Middle frontal gyrus (tissue), 1 donor: ENCODE measurements around the gene SH3PXD2A.

Source experiments
- DNase-seq: peaks from one replicate; pipeline ENCODE4 v3.0.0-alpha.2; 2015; ENCODE audit warnings: low spot score; ENCODE audit errors: extremely low spot score

The SH3PXD2A gene

DNA sequence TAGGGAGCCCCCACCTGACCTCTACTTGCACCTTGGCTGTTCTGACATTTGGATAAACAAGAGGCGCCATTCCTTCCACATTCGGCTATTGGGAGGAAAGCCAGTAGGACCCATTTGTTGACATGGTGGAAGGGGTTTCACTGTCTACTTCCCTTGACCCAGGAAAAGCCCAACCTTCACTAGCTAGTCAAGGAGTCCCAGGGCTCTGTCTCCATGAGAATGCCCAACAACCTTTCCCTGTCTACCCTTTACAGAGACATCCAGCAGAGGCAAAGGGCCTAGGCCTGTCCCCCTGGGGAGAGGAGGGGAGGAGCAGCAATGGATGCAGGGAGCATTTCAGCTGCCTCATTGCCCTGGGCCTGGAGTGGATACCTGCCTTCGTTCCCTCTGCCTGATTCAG lies 225.8 kb downstream of the SH3PXD2A start:
- no peak for DNase-seq

DNA sequence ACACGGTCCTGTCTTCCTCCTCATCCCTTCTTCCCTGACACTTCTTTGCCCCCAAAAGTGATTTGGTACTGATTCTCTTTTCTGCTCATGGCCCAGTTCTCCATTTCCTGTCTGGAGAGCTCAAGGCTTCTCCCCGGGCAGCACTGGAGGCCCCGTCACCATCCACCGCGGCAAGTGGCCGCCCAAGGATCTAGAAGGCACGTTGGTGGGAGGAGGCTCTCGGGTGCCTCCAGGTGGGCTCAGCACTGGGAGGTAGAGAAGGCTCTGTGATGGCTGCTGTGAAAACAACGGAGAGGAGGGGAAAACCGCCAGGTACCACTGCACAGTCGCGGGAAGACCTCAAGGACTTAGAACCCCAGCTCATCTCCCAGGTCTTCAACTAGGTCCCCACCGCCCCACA lies 227.5 kb downstream of the SH3PXD2A start:
- DNase-seq: no peak

- no peak for DNase-seq
Observed at GRCh38 chr10:103627111-103627892, 228.1 kb downstream of the SH3PXD2A start.

DNA sequence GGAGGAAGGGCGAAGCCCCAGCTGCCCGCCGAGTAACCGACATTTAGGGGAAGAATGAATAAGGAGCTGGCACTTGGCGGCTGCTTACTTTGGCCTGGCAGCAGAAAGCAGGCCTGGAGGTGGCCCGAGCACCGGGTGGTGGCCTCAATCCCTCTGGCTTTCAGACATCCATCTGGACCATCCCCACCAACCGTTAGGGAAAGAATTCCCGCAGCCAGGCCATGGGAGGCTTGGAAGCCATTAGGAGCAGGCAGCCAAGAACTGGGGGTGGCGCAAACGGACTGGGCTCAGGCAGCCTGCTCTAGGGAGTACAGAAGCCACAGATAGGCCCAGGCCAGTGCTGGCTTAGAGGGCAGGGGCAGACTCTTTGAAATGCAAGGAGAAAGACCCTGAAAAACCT lies 229.2 kb downstream of the SH3PXD2A start:
- DNase-seq: no peak

GRCh38 chr10:103622935-103623574 lies 232.3 kb downstream of the SH3PXD2A start:
- no peak for DNase-seq

- no peak for DNase-seq
Observed at GRCh38 chr10:103622286-103622685, 233.1 kb downstream of the SH3PXD2A start.

DNA sequence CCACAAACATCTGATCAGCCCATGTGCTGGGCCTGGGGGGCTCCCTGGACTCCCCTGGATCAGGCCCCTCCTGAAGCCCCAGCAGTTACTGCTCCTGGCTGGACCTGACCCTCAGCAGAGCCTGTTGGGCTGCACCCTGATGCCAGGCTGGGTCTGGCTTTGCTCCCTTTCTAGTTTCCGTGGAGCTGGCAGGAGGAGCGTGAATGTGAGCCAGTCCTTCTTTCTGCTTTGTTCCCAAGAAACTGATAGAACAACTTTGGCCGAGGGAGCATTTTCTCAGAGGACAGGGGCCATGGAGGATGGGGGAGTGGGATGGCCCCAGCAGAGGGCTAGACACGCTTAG lies 233.6 kb downstream of the SH3PXD2A start:
- no peak for DNase-seq

DNA sequence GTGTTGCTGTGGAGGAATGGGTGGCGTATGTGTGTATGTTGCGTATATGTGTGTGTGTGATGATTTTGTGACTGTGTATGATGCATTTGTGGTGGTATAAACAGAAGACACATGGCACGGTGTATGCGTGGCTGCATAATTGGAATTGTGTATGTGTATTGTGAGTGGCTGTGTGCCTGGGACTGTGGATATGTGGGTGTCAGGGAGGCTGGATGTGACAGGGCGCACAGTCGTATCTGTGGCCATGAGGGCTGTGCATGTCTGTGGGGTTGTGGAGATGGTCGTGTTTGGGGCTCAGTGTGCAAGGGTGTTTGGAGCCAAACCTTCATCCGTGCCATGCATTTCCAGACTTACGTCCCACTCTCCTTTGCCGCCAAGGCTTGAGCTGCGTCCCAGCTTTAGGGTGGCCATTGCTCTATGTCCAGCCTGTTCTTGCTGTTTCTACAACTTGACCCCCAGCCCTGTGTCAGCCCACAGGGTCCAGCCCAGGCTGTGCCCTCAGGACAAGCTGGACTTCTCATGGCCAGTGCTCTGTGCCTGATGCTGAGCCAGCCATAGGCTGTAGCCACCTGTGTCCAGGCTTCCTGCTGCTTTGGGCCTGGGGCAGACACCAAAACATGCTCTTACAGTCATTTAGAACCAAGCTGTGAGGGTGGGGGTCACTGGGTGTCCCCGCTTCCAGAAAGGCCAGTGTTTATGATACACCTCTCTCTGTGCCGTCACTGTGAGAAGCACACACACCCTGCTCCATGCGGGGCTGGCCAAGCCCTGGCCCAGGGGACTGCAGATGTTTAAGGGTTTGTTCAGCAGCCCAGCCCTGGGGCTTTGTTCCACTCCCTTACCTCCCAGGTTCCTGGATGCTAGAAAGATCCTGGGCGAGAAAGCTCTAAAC lies 234.2 kb downstream of the SH3PXD2A start:
- no peak for DNase-seq

GRCh38 chr10:103620352-103620740 lies 235.0 kb downstream of the SH3PXD2A start:
- no peak for DNase-seq

DNA sequence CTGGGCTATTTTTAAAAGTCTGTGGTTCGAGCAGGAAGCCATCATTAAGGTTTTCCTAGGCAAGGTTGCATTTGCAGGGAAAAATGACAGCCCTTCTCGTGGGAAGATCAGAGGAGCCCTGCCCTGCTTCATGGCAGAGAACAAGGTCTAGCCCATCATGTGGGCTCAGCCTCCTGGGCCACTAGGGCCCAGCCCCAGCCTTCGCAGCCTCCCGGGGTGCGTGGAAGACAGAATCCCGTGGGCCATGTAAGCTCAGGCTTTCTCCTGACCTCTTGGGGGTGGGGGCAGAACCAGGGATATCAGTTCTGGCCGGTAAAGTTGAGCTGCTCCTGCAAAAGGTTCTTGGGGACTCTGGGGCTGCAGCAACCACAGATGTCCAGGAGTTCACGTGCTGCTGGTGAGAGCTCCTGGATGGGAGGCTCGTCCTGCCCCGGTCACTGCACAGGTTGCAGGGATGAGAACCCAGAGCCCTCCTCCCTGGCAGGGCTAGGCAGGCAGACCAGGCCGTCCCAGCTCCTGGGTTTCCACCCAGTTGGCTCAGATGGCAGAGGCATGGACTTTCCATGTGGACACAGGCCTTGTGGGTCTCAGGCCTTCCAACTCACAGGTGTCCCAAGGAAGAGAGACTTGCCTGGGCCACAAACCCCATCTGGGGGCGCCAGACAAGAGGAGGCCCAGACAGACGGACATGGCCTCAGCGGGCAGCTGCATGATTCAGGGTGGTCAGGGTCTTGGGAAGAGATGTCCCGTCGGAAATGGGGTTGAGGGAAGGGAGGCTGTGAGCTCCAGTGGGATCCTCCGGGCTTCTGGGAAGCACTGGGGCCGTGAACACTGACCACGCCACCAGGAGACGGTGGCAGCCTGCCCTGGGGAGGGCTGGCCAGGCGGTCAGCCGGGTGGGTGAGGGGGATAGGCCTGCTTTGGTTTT lies 235.7 kb downstream of the SH3PXD2A start:
- no peak for DNase-seq

DNA sequence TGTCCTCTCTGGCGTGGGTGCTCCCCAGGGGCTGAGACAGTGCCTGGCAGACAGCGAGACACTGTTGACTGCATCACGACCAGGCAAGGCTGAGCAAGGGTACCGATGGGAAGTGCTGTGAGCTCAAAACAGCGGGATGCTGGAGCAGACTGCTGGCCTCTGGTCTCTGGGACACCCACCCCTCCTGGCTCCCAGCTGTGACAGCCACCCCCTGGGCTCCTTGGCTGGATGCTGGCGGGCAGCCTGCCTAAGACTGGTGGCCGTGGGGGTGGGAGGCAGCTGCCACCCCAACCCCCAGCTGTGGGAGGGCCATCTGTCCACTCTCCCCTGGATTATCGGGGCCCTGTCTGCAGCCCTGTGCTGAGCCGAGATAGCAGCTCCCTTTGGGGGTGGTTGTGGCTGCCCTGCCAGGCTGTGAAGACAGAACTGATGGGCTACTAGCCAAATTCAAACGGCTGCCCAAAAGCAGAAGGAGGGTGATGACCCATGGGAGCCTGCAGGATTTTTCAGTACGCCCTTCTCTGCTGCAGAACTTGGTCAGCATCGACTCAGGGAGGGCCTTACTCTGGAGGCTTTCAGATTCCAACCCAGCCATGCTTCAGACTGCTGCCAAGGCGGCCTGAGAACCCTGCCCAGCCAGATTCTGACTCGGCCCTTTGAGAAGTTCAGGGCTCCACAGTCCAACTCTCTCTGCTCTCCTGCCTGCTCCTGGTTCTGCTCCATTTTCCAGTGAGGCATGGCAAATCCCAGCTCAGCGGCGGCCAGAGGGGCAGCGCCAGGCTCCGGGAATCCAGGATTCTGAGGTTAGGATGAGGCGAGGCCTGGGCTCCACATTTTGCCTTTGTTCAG lies 236.6 kb downstream of the SH3PXD2A start:
- DNase-seq: no peak

DNA sequence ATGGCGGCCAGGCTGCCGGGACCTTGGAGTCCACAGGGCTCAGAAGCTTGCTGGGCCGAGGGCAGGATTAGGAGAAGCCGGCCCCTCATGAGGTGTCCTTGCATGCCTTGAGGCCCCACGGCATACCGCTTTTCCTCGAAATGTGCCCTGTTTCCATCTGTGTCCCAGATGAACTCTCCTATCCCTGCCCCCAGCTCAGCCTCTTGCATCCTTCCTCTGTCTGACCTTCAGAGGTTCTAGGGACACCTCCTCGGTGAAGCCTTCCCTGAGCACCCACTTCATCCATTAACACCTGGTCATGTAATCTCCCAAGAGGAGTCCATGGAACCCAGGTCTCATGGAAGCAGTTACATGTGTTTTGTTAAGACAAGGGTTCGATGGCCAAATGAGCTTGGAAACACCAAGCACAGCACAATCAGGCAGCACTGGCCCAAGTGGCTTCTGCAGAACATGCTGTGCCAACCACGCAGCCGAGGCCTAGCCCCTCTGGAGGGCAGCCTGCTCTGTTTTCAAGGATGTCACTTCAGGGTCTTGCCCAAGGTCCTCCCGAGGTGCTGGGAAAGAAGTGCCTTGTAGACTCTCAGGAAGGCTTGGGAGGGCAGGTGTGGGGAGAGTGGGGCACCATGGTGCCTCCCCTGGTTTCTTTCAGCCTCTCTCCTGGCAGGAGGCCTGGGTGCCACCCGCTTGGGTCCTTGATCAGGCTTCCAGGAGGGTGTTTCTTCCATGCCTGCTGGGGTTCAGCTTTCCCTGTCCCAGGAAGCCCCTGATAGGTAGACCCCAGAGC lies 237.6 kb downstream of the SH3PXD2A start:
- no peak for DNase-seq

DNA sequence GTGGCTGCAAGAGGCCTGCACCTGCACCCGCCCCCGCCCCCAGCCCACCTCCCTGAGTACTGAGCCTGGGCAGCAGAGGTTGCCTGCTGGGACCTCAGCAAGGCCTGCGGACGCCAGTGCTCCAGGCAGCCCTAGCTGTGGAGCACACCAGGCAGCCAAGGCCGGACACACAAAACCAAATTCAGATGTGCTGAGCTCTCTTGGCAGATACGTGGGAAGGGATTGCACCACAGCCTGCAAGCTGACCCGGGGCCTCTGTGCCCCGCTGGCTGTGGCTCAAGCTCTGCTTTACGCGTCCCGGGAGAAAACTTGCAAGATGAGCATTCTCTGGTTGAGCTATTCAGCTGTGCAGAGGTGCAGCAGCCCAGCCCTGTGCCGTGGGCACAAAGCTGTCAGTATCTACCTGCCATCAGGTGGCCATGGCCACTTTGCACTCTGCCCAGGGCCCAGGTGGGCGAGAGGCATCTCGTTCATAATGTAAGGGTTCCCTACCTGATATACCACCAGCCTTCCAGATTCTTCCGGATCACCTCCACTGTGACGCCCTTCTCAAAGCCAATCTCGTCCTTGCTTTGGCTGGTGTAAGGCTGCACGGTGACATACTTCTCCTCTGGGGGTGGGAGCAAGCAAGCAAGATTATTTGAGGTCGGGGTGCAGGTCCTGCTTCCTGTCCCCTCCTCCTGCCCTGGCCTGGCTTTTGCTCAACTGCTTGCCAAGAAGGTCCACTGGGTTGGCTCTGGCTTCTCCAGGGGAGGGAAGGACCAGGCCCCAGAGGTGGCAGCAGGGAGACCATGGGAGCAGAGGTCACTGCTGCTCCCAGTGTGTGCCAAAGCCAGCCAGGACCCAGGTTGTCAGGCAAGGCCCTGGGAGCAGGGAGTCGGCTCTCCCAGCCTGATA lies 238.4 kb downstream of the SH3PXD2A start:
- no peak for DNase-seq

DNA sequence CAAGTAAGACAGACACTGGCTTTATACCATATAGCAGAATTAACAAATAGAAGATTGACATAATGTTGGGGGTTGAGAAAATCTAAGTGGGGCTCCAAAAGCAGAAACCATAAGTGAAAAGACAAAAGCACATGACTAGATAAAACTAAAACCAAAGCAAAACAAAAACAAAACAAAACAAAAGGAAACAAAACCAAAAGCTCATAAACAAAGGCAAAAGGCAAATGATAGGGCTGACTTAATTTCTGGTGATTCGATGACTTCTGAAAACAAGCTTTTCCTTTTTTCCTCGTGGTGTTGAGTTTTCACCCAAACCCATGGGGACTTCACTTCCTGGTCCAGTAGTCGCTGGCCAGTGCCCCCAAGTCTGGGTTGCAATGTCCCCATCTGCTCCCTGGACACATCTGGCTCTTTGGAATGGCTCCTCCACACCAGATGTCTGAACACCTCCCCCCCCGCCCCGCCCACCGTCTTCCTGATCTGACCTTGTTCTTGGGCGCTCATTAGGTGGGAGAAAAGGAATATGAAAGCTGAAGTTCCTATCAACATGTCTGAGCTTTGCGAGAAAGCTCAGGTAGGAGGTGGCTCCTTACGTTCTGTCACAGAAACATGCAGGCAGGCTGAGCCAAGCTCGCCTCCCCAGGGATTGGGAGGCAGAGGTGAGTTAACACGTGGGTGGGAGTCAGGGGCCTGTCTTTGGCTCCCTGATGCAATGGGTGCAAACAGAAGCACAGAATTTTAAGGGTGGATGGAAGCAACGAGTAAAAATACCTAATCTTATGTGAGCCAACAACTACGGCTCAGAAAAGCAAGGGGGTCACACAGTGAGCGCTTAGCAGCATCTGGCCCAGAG lies 240.8 kb downstream of the SH3PXD2A start:
- no peak for DNase-seq

DNA sequence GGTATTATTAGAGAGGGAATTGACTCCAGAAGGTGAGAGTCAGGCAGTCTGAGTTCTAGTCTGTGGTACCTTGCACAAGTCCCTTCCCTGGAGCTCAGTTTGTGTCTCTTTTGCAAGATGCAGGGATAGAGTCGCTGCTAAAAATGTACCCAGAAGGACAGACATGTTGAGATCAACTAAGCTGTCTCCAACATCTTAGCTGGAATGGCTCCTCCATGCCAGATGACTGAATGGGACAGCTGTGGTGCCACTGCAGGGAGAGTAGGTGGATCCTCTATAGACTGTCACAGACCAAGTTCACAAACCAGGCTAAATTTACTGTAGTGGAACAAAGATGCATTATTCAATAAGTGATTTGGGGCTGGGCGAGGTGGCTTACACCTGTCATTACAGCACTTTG lies 241.8 kb downstream of the SH3PXD2A start:
- no peak for DNase-seq

- no peak for DNase-seq
Observed at GRCh38 chr10:103612462-103613365, 242.7 kb downstream of the SH3PXD2A start.
